Measurements from ENCODE around the gene THTPA.
"Not testable (repeated sequence)": the region's sequence is repeated elsewhere in the genome, so short reads cannot be mapped to it uniquely, and the experiment has no call there.

The THTPA gene

GRCh38 chr14:23588884-23589598 is 33.0 kb downstream of the THTPA start:
- no peak for FAIRE-seq

GRCh38 chr14:23589606-23590005 is 33.5 kb downstream of the THTPA start:
- FAIRE-seq = no peak

GRCh38 chr14:23590198-23590597 is 34.1 kb downstream of the THTPA start:
- no peak for FAIRE-seq

DNA sequence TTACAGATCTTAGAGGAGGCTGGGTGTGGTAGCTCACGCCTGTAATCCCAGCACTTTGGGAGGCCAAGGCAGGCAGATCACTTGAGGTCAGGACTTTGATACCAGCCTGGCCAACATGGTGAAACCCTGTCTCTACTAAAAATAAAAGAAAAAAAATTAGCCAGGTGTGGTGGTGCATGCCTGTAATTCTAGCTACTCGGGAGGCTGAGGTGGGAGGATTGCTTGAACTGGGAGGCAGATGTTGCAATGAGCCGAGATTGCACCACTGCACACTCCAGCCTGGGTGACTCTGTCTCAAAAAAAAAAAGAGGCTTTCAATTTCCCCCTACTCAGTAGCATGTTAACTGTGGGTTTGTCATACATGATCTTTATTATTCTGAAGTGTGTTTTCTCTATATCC is 38.1 kb downstream of the THTPA start:
- not testable (repeated sequence) for FAIRE-seq

DNA sequence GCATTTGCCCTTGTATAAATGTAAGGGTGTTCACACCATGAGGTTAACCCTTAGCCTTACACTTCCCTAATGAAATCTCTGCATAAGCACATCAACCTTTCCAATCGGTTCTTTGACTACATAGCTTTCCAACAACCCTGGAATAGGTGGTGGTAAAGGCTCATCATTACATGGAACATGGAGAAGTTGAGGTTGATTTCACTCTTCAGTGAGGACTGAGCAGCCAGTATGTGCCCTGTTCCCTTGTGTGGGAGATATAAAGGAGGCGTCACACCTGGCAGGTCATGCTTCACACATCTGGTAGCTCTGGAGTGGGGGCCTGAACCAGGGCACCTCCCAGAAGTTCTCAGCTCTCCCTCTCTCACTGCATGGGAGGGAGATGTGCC is 44.2 kb downstream of the THTPA start:
- FAIRE-seq = no peak

- FAIRE-seq = no peak
These were observed 44.7 kb downstream of the THTPA start for GRCh38 chr14:23600806-23601205.

GRCh38 chr14:23601424-23601823 is 45.4 kb downstream of the THTPA start:
- no peak for FAIRE-seq

DNA sequence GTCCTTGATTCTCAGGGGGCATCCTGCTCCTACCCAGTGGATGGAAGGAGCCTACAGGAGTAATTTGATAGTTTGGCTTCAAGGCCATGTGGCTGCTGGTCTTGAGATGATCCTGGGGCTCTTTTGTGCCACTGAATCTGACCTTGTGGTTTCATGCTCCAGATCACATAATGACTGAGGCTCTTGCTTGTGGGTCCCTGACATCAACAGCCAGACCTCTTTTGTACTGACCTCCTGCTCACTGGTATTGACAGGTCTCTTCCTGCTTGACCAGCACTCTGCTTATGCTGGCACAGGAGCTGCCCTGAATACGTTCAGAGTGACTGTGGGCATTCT is 45.7 kb downstream of the THTPA start:
- no peak for FAIRE-seq

DNA sequence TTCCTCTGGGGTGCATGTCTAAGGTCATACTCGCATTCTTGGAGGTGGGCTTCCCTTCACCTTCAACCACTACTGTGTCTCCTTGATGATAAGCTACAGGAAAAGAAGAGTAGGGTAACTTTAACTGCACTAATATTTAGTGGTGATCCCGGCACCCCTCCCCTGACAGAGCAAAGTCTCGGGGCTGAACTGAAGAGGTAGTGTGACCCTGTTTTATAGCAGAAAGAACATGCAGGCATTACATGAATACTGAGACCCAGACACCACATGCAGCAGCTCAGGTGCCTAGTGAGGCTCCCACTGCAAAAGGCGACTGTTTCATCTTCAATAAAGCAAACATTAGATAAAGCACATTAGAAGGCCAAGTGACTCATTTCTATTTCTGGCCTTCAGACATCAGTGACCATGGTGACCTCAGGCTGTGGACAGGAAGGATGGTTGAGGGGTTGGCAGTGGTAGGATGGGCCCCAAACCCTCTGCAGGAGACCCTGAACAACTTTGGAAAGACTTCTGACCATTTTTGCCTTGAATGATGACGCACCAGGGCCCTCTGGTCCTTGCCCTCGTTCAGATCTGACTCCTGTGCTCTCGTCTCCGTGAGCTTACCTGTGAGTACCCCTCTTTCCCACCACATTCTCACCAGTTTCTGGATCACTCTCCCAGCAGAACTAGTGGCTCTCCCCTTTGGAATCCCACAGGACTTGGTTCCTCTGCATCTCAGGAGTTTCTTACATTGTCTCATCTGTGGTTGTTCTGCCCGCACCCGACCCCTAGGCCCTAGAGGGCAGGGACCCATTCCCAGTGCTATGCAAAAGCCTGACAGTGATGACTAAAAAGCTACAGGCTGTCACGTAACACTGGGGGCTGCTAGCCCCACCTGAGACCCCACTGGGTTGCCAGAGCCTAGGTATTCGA is 46.4 kb downstream of the THTPA start:
- peak; percentile 51 for FAIRE-seq

- FAIRE-seq = no peak
These were observed 47.0 kb downstream of the THTPA start for GRCh38 chr14:23603103-23603502.

DNA sequence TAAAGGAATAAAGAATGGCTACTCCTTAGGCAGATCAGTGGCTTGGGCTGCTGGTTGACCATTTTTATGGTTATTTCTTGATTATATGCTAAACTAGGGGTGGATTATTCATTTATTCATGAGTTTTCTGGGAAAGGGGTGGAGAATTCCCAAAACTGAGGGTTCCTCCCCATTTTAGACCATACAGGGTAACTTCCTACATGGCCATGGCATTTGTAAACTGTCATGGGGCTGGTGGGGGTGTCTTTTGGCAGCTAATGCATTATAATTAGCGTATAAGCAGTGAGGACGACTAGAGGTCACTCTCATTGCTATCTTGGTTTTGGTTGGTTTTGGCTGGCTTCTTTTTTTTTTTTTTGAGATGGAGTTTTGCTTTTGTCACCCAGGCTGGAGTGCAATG is 48.1 kb downstream of the THTPA start:
- no peak for FAIRE-seq

DNA sequence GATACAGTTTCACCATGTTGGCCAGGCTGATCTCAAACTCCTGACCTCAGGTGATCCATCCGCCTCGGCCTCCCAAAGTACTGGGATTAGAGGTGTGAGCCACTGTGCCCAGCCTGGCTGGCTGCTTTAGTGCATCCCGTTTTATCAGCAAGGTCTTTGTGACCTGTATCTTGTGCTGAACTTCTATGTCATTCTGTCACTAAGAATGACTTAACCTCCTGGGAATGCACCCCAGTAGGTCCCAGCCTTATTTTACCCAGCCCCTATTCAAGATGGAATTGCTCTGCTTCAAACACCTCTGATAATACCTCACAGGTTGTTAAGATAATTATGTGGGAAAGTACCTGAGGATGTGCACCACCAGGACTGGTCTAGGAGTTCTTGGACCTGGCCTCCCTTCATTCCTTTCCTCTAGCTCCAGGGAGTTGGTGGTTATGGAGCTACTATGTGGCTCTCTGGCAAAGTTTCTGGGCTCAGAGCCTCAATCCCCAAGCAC is 48.7 kb downstream of the THTPA start:
- no peak for FAIRE-seq

DNA sequence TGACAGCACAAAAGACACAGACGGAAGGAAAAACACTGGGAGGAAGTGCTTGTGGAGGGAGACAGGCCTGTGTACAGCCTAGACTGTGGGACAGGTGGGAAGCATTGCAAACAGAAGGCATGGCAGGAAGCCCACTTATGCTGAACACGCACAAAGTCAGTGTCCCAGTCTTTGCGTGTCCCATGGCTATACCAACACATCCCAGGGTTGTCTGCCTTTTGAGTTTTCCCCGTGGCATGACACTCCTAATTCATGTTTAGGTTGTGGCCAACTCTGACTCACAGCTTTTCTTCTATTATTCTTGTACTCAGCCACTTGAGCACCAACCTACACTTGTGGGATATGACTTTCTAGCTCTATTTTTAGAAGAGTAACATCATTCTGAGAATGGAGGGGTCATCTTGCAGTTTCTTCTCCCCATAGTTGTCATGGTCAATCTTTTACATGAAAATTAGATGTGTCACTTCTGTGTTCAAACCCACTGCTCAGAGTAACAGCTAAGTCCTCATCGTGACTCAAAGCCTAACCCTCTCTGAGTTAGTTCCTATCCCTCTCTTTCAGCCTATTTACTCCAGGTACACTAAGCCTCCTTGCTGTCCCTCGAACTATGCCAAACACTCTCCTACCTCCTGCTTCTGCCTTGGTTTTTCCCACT is 50.0 kb downstream of the THTPA start:
- FAIRE-seq = no peak

- no peak for FAIRE-seq
These were observed 52.4 kb downstream of the THTPA start for GRCh38 chr14:23608454-23608853.

- FAIRE-seq = no peak
These were observed 52.9 kb downstream of the THTPA start for GRCh38 chr14:23609001-23609400.

DNA sequence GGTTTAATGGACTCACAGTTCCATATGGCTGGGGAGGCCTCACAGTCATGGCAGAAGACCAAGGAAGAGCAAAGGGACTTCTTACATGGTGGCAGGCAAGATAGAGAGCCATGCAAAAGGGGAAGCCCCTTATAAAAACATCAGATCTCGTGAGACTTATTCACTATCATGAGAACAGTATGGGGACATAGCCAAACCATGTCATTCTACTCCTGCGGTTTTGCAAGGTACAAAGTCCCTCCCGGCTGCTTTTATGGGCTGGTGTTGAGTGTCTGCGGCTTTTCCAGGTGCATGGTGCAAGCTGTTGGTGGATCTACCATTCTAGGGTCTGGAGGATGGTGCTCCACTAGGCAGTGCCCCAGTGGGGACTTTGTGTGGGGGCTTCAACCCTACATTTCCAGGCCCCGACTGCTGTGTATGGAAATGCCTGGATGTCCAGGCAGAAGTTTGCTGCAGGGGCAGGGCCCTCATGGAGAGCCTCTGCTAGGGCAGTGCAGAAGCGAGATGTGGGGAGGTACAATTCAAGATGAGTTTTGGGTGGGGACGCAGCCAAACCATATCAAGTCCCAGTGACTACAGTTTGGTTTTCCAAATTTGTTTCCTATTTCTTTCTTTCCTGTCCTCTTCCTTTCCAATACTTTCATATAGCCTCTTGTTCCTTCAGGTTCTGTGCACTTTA is 53.5 kb downstream of the THTPA start:
- not testable (repeated sequence) for FAIRE-seq

All from islet of Langerhans (tissue), 1 donor.